ENCODE data around the gene LGALS4. TPM values are rescaled to one million over a fixed set of nuclear protein-coding genes. Genes with fewer than 3 reads are reported as not detected.
"Not testable (repeated sequence)": the region's sequence is repeated elsewhere in the genome, so short reads cannot be mapped to it uniquely, and the experiment has no call there.

Gene LGALS4
- polyA plus RNA-seq, 4 donors: 1.1 to 2.1 (median 1.5) TPM

GRCh38 chr19:38826856-38827551, 14.3 kb upstream of the LGALS4 start:
- no peak for DNase-seq (ENCODE audit: low read depth in 4 of 4, low spot score in 3 of 4)

GRCh38 chr19:38825936-38826335, 13.2 kb upstream of the LGALS4 start:
- not testable (repeated sequence) for DNase-seq (ENCODE audit: low read depth in 4 of 4, low spot score in 3 of 4)

- not testable (repeated sequence) for DNase-seq (ENCODE audit: low read depth in 4 of 4, low spot score in 3 of 4)
These were observed 8.6 kb upstream of the LGALS4 start for GRCh38 chr19:38821230-38821825.

- DNase-seq (ENCODE audit: low read depth in 4 of 4, low spot score in 3 of 4): peak in 1 of 4 donors; percentile 24
These were observed 6.6 kb upstream of the LGALS4 start for GRCh38 chr19:38819231-38819920.

- no peak for DNase-seq (ENCODE audit: low read depth in 4 of 4, low spot score in 3 of 4)
These were observed 4.3 kb upstream of the LGALS4 start for GRCh38 chr19:38817081-38817480.

GRCh38 chr19:38816131-38816750, 3.5 kb upstream of the LGALS4 start:
- DNase-seq (ENCODE audit: low read depth in 4 of 4, low spot score in 3 of 4): no peak

GRCh38 chr19:38815059-38816001, 2.6 kb upstream of the LGALS4 start:
- no peak for DNase-seq (ENCODE audit: low read depth in 4 of 4, low spot score in 3 of 4)

GRCh38 chr19:38813932-38814331, 1.2 kb upstream of the LGALS4 start:
- not testable (repeated sequence) for DNase-seq (ENCODE audit: low read depth in 4 of 4, low spot score in 3 of 4)

- no peak for DNase-seq (ENCODE audit: low read depth in 4 of 4, low spot score in 3 of 4)
These were observed 578 bp upstream of the LGALS4 start for GRCh38 chr19:38813323-38813722.

- no peak for DNase-seq (ENCODE audit: low read depth in 4 of 4, low spot score in 3 of 4)
These were observed 520 bp downstream of the LGALS4 start for GRCh38 chr19:38812009-38812840.

- no peak for DNase-seq (ENCODE audit: low read depth in 4 of 4, low spot score in 3 of 4)
These were observed 3.0 kb downstream of the LGALS4 start for GRCh38 chr19:38809592-38810252.

GRCh38 chr19:38808741-38809140, 4.0 kb downstream of the LGALS4 start:
- DNase-seq (ENCODE audit: low read depth in 4 of 4, low spot score in 3 of 4): no peak

GRCh38 chr19:38807374-38808098, 5.2 kb downstream of the LGALS4 start:
- DNase-seq (ENCODE audit: low read depth in 4 of 4, low spot score in 3 of 4): not testable (repeated sequence)

GRCh38 chr19:38806371-38806770, 6.4 kb downstream of the LGALS4 start:
- no peak for DNase-seq (ENCODE audit: low read depth in 4 of 4, low spot score in 3 of 4)

GRCh38 chr19:38805180-38805579, 7.6 kb downstream of the LGALS4 start:
- DNase-seq (ENCODE audit: low read depth in 4 of 4, low spot score in 3 of 4): no peak

GRCh38 chr19:38803543-38803942, 9.2 kb downstream of the LGALS4 start:
- no peak for DNase-seq (ENCODE audit: low read depth in 4 of 4, low spot score in 3 of 4)

- DNase-seq (ENCODE audit: low read depth in 4 of 4, low spot score in 3 of 4): no peak
These were observed 11.2 kb downstream of the LGALS4 start for GRCh38 chr19:38801359-38802095.

Measured in right renal pelvis (tissue), 4 donors.